Aorta (tissue), 5 donors: ENCODE data around the gene PGM2L1. TPM values are rescaled to one million over a fixed set of nuclear protein-coding genes. Genes with fewer than 3 reads are reported as not detected.

Experiments used
- ATAC-seq: fragments of 200-7000 bp; cut with Tn5 transposase; one replicate; pipeline ENCODE4 v1.9.1; 2022; ENCODE audit warnings: moderate library complexity; ENCODE audit not compliant: low FRiP score
- DNase-seq, 2 donors: peaks; one replicate each; pipeline ENCODE4 v3.0.0-alpha.2; 2020
- H3K27ac ChIP-seq, 2 donors: one replicate each; pipeline ENCODE4 v1.5.1; 2013; ENCODE audit warnings: low read length in 2 of 2, mild to moderate bottlenecking in 2 of 2, moderate library complexity in 2 of 2, control low read depth in 1 of 2, inconsistent platforms in 1 of 2, low read depth in 1 of 2
- H3K27me3 ChIP-seq, 2 donors: one replicate each; pipeline ENCODE4 v1.6.1; 2013; ENCODE audit warnings: control low read depth in 1 of 2, low read length in 1 of 2, mild to moderate bottlenecking in 1 of 2, moderate library complexity in 1 of 2; ENCODE audit not compliant: insufficient read depth in 2 of 2, control insufficient read depth in 1 of 2
- H3K36me3 ChIP-seq, 2 donors: one replicate each; pipeline ENCODE4 v1.6.1; 2013; ENCODE audit warnings: control low read depth in 1 of 2, low read length in 1 of 2, mild to moderate bottlenecking in 1 of 2; ENCODE audit not compliant: insufficient read depth in 2 of 2, control insufficient read depth in 1 of 2
- H3K4me1 ChIP-seq, 2 donors: one replicate each; pipeline ENCODE4 v1.6.1; 2013; ENCODE audit warnings: low read length in 2 of 2, control low read depth in 1 of 2, mild to moderate bottlenecking in 1 of 2, moderate library complexity in 1 of 2; ENCODE audit not compliant: insufficient read depth in 2 of 2, control insufficient read depth in 1 of 2
- H3K4me3 ChIP-seq, 2 donors: one replicate each; pipeline ENCODE4 v1.5.1; 2013; ENCODE audit warnings: low read length in 2 of 2, control low read depth in 1 of 2, mild to moderate bottlenecking in 1 of 2
- H3K9me3 ChIP-seq: one replicate; pipeline ENCODE4 v1.6.1; 2013; ENCODE audit warnings: mild to moderate bottlenecking, low read length; ENCODE audit not compliant: control insufficient read depth
- WGBS, 2 donors: extraction: QIAGEN DNeasy Blood & Tissue Kit; methylation state at CpG; one replicate each; pipeline ENCODE4 v1.1.7; 2013; 5-methylcytosine and 5-hydroxymethylcytosine counted together
- intact Hi-C, 2 donors: fragments of 100-400 bp; cut with DNase I; formaldehyde crosslinking; loops; one replicate each; pipeline versions ENCODE4 v1.14.2 to v1.15.0; 2022
- polyA plus RNA-seq, 2 donors: library from polyadenylated mRNA; stranded (reverse); fragments of 200-250 nt; gene quantifications; one replicate each; pipeline ENCODE4 v1.2.3, GENCODE V29; 2013
- total RNA-seq, 2 donors: library from RNA; stranded (reverse); fragmentation: NEBNext Ultra II Directional; extraction: Animal tissue kit (Norgen Biotek cat#: 25700); gene quantifications; one replicate each; pipeline ENCODE4 v1.2.1, GENCODE V29; 2021
- donor health status: healthy with polysubstance abuse.
- donor health status: Bipolar disorder and iron deficiency.
- donor health status: DM: no; HTN: no; CAD: no.
- donor health status: DM: no; HTN: no; CAD: no.
- donor health status: DM: yes; HTN: yes; CAD: no.

Gene PGM2L1
- total and polyA plus RNA-seq, 4 donors: 2.9 to 18.8 (median 10.6) TPM

- 85 to 87% methylated on average over 2 of the region's 2 CpGs for WGBS, 2 donors
- no peak overlapping the region for H3K4me3 ChIP-seq
- H3K4me1 ChIP-seq: peaks cover 2% of the 10 kb centered on the region in 2 donors
- no peaks in the 10 kb centered on the region for H3K36me3 ChIP-seq
- no peak for ATAC-seq
- intact Hi-C loops: loop anchor here in 1 of 2 donors (5.0 kb wide), 1 partner anchor 133 kb away; no protein-coding TSS in a partner anchor
- DNase-seq: no peak
- H3K27ac ChIP-seq: no peak overlapping the region
- no peaks in the 10 kb centered on the region for H3K9me3 ChIP-seq
- H3K27me3 ChIP-seq: no peaks in the 10 kb centered on the region
These were observed 7.5 kb downstream of the PGM2L1 start for GRCh38 chr11:74390697-74391096.

- WGBS, 2 donors: 6 to 7% methylated on average over 2 of the region's 2 CpGs
- no peaks in the 10 kb centered on the region for H3K36me3 ChIP-seq
- H3K27ac ChIP-seq: no peak overlapping the region
- no peak overlapping the region for H3K4me3 ChIP-seq
- intact Hi-C loops: loop anchor here (2.0 to 5.0 kb wide), 3 partner anchors 60 to 132 kb away; no protein-coding TSS in a partner anchor
- no peaks in the 10 kb centered on the region for H3K9me3 ChIP-seq
- H3K4me1 ChIP-seq: peaks cover 2% of the 10 kb centered on the region in 2 donors
- ATAC-seq: peak; percentile 77
- DNase-seq: no peak
- no peaks in the 10 kb centered on the region for H3K27me3 ChIP-seq
These were observed 9.4 kb downstream of the PGM2L1 start for GRCh38 chr11:74388678-74389327.

GRCh38 chr11:74384641-74385040 is 13.6 kb downstream of the PGM2L1 start:
- intact Hi-C loops: loop anchor here (5.0 kb wide), 2 partner anchors 68 to 127 kb away; no protein-coding TSS in a partner anchor
- H3K36me3 ChIP-seq: no peaks in the 10 kb centered on the region
- ATAC-seq (no peak), DNase-seq (no peak)
- H3K9me3 ChIP-seq: no peaks in the 10 kb centered on the region
- no peaks in the 10 kb centered on the region for H3K4me1 ChIP-seq
- H3K27ac ChIP-seq: no peak overlapping the region
- H3K4me3 ChIP-seq: no peak overlapping the region
- WGBS, 2 donors: 92 to 95% methylated on average over 3 of the region's 3 CpGs
- H3K27me3 ChIP-seq: no peaks in the 10 kb centered on the region

- no peak overlapping the region for H3K4me3 ChIP-seq
- no peaks in the 10 kb centered on the region for H3K36me3 ChIP-seq
- 84 to 98% methylated on average over 1 of the region's 1 CpG for WGBS, 2 donors
- H3K27me3 ChIP-seq: no peaks in the 10 kb centered on the region
- intact Hi-C loops: no loop called here
- ATAC-seq (no peak), DNase-seq (no peak)
- no peaks in the 10 kb centered on the region for H3K9me3 ChIP-seq
- no peaks in the 10 kb centered on the region for H3K4me1 ChIP-seq
- H3K27ac ChIP-seq: no peak overlapping the region
These were observed 17.3 kb downstream of the PGM2L1 start for GRCh38 chr11:74380746-74381439.

- Histone ChIP-seq H3K27ac (no peak overlapping the region), H3K9me3 (no peaks in the 10 kb centered on the region), H3K4me1 (no peaks in the 10 kb centered on the region), H3K36me3 (no peaks in the 10 kb centered on the region), H3K27me3 (no peaks in the 10 kb centered on the region), H3K4me3 (no peak overlapping the region)
- 94 to 97% methylated on average over 3 of the region's 3 CpGs for WGBS, 2 donors
- DNase-seq (no peak), ATAC-seq (no peak)
- intact Hi-C loops: no loop called here
These were observed 20.5 kb downstream of the PGM2L1 start for GRCh38 chr11:74377689-74378088.

GRCh38 chr11:74373382-74373781 is 24.9 kb downstream of the PGM2L1 start:
- H3K36me3 ChIP-seq: no peaks in the 10 kb centered on the region
- intact Hi-C loops: no loop called here
- no peaks in the 10 kb centered on the region for H3K9me3 ChIP-seq
- no peak for ATAC-seq
- no peaks in the 10 kb centered on the region for H3K27me3 ChIP-seq
- H3K4me1 ChIP-seq: no peaks in the 10 kb centered on the region
- DNase-seq: no peak
- H3K4me3 ChIP-seq: no peak overlapping the region
- no peak overlapping the region for H3K27ac ChIP-seq

GRCh38 chr11:74371269-74372052 is 26.8 kb downstream of the PGM2L1 start:
- intact Hi-C loops: no loop called here

GRCh38 chr11:74370123-74370522 is 28.1 kb downstream of the PGM2L1 start:
- no peaks in the 10 kb centered on the region for H3K27me3 ChIP-seq
- H3K4me3 ChIP-seq: no peak overlapping the region
- H3K9me3 ChIP-seq: no peaks in the 10 kb centered on the region
- H3K36me3 ChIP-seq: no peaks in the 10 kb centered on the region
- DNase-seq: no peak
- no peak overlapping the region for H3K27ac ChIP-seq
- whole genome bisulfite sequencing, 2 donors: 82 to 86% methylated on average over 2 of the region's 2 CpGs
- intact Hi-C loops: no loop called here
- peaks cover 0 to 8% of the 10 kb centered on the region in 2 donors for H3K4me1 ChIP-seq
- no peak for ATAC-seq

More at GRCh38 chr11:74371269-74372052, 26.8 kb downstream of the PGM2L1 start:
- no peaks in the 10 kb centered on the region for H3K9me3 ChIP-seq
- H3K36me3 ChIP-seq: no peaks in the 10 kb centered on the region
- 75 to 76% methylated on average over 3 of the region's 3 CpGs for WGBS, 2 donors
- H3K4me3 ChIP-seq: no peak overlapping the region
- ATAC-seq: no peak
- H3K4me1 ChIP-seq: peaks cover 0 to 8% of the 10 kb centered on the region in 2 donors
- DNase-seq: no peak
- no peaks in the 10 kb centered on the region for H3K27me3 ChIP-seq
- H3K27ac ChIP-seq: no peak overlapping the region
